ENCODE measurements around the gene GRB10. TPM values are rescaled to one million over a fixed set of nuclear protein-coding genes. Genes with fewer than 3 reads are reported as not detected.
"Not testable (repeated sequence)": the region's sequence is repeated elsewhere in the genome, so short reads cannot be mapped to it uniquely, and the experiment has no call there.

The GRB10 gene
- total RNA-seq, 1 donor from 2014 or later: 106 TPM

GRCh38 chr7:50584793-50585408 lies 197.8 kb downstream of the GRB10 start:
- DNase-seq (ENCODE audit: low spot score): no peak

- no peak for DNase-seq (ENCODE audit: low spot score)
Measured at GRCh38 chr7:50584386-50584785, 198.3 kb downstream of the GRB10 start.

- not testable (repeated sequence) for DNase-seq (ENCODE audit: low spot score)
Measured at GRCh38 chr7:50583295-50583694, 199.4 kb downstream of the GRB10 start.

- not testable (repeated sequence) for DNase-seq (ENCODE audit: low spot score)
Measured at GRCh38 chr7:50582271-50582670, 200.4 kb downstream of the GRB10 start.

- DNase-seq (ENCODE audit: low spot score): not testable (repeated sequence)
Measured at GRCh38 chr7:50580666-50581065, 202.0 kb downstream of the GRB10 start.

- no peak for DNase-seq (ENCODE audit: low spot score)
Measured at GRCh38 chr7:50580057-50580456, 202.6 kb downstream of the GRB10 start.

- DNase-seq (ENCODE audit: low spot score): not testable (repeated sequence)
Measured at GRCh38 chr7:50578105-50578504, 204.6 kb downstream of the GRB10 start.

GRCh38 chr7:50577569-50577968 lies 205.1 kb downstream of the GRB10 start:
- no peak for DNase-seq (ENCODE audit: low spot score)

- not testable (repeated sequence) for DNase-seq (ENCODE audit: low spot score)
Measured at GRCh38 chr7:50576388-50576787, 206.3 kb downstream of the GRB10 start.

GRCh38 chr7:50567715-50568261 lies 214.9 kb downstream of the GRB10 start:
- DNase-seq (ENCODE audit: low spot score): no peak

- no peak for DNase-seq (ENCODE audit: low spot score)
Measured at GRCh38 chr7:50565977-50566376, 216.7 kb downstream of the GRB10 start.

GRCh38 chr7:50565559-50565916 lies 217.2 kb downstream of the GRB10 start:
- DNase-seq (ENCODE audit: low spot score): no peak

GRCh38 chr7:50564640-50565558 lies 217.8 kb downstream of the GRB10 start, which contains the start of gene DDC:
Gene DDC, minus strand, starts transcription at chr7:50565405. Its CDS starts 21,320 bp downstream, at chr7:50544085.
- DNase-seq (ENCODE audit: low spot score): no peak

GRCh38 chr7:50564171-50564570 lies 218.5 kb downstream of the GRB10 start:
- DNase-seq (ENCODE audit: low spot score): no peak

GRCh38 chr7:50562136-50562535 lies 220.6 kb downstream of the GRB10 start:
- DNase-seq (ENCODE audit: low spot score): no peak

GRCh38 chr7:50560865-50561351 lies 221.8 kb downstream of the GRB10 start:
- no peak for DNase-seq (ENCODE audit: low spot score)

- no peak for DNase-seq (ENCODE audit: low spot score)
Measured at GRCh38 chr7:50559881-50560280, 222.8 kb downstream of the GRB10 start.

- DNase-seq (ENCODE audit: low spot score): no peak
Measured at GRCh38 chr7:50558294-50559053, 224.2 kb downstream of the GRB10 start.

- DNase-seq (ENCODE audit: low spot score): no peak
Measured at GRCh38 chr7:50557099-50557498, 225.6 kb downstream of the GRB10 start.

GRCh38 chr7:50556247-50556991 lies 226.3 kb downstream of the GRB10 start:
- DNase-seq (ENCODE audit: low spot score): no peak

GRCh38 chr7:50555594-50556140 lies 227.0 kb downstream of the GRB10 start:
- DNase-seq (ENCODE audit: low spot score): no peak
